H1 (cell line): ENCODE results near the gene TXLNB.

Source experiments
- EP300 ChIP-seq, 2 experiments: IDR thresholded peaks; 1 replicate in 1 of 2; 2 replicates in 1 of 2; pipeline ENCODE4 v1.6.1; 2011 to 2012; ENCODE audit warnings: low read depth in 2 of 2, low read length in 2 of 2, mild to moderate bottlenecking in 2 of 2, borderline replicate concordance in 1 of 2, inconsistent platforms in 1 of 2, moderate library complexity in 1 of 2
- POLR2A ChIP-seq, 2 experiments: IDR thresholded peaks; 1 replicate in 1 of 2; 2 replicates in 1 of 2; pipeline ENCODE4 v1.6.1; 2011; ENCODE audit warnings: low read depth in 2 of 2, low read length in 2 of 2, mild to moderate bottlenecking in 2 of 2; ENCODE audit errors: control extremely low read depth in 1 of 2
- SIN3A ChIP-seq, 2 experiments: IDR thresholded peaks in 1 of 2; conservative IDR thresholded peaks in 1 of 2; 2 replicates each; pipeline ENCODE4 v1.6.1; 2011 to 2012; ENCODE audit warnings: low read length in 2 of 2, improper control_type of control experiment in 1 of 2, low read depth in 1 of 2, mild to moderate bottlenecking in 1 of 2
- TF ChIP-seq, protein P1 (sequence below), 3 experiments: IDR thresholded peaks; 1 replicate in 2 of 3; 2 replicates in 1 of 3; pipeline versions ENCODE4 v1.5.1 to v1.6.1; 2011; ENCODE audit warnings: low read length in 3 of 3, mild to moderate bottlenecking in 3 of 3, inconsistent platforms in 2 of 3, low read depth in 1 of 3, moderate library complexity in 1 of 3; ENCODE audit not compliant: insufficient read depth in 1 of 3; ENCODE audit errors: control extremely low read depth in 1 of 3

DNA sequence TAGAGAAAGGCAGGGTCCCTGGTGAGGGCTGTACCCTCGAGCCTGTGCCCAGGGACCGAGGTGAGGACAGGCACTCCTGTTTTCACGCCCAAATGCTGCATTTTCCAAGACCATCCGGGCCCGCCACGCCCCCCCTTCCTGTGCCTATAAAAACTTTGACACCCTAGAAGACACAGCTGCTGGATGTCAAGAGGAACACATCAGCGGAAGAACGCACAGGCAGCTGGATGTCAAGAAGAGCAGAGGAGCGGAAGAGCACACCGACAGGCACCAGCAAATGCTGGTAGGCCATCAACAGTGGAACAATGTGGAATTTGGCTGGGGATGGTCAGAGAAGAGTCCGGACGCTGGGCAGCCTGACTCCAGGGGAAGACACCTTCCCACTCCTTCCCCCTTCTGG lies 56.1 kb downstream of the TXLNB start:
- no peak for TF ChIP-seq SIN3A (conservative IDR thresholded peaks at IDR 0.05 in 1 of 2, IDR thresholded peaks at IDR 0.05 in 1 of 2; ENCODE audit: low read depth in 1 of 2, low read length in 2 of 2)
- TF ChIP-seq POLR2A (IDR thresholded peaks at IDR 0.05; ENCODE audit: control extremely low read depth in 1 of 2, low read depth in 2 of 2, low read length in 2 of 2) = no peak
- TF ChIP-seq, protein P1, sequence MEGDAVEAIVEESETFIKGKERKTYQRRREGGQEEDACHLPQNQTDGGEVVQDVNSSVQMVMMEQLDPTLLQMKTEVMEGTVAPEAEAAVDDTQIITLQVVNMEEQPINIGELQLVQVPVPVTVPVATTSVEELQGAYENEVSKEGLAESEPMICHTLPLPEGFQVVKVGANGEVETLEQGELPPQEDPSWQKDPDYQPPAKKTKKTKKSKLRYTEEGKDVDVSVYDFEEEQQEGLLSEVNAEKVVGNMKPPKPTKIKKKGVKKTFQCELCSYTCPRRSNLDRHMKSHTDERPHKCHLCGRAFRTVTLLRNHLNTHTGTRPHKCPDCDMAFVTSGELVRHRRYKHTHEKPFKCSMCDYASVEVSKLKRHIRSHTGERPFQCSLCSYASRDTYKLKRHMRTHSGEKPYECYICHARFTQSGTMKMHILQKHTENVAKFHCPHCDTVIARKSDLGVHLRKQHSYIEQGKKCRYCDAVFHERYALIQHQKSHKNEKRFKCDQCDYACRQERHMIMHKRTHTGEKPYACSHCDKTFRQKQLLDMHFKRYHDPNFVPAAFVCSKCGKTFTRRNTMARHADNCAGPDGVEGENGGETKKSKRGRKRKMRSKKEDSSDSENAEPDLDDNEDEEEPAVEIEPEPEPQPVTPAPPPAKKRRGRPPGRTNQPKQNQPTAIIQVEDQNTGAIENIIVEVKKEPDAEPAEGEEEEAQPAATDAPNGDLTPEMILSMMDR (IDR thresholded peaks at IDR 0.05; ENCODE audit: control extremely low read depth in 1 of 3, insufficient read depth in 1 of 3, low read depth in 1 of 3, low read length in 3 of 3) = no peak
- TF ChIP-seq EP300 (IDR thresholded peaks at IDR 0.05; ENCODE audit: borderline replicate concordance in 1 of 2, low read depth in 2 of 2, low read length in 2 of 2) = no peak
